HG03342 (cell line): Measurements from ENCODE around the gene PFDN1.

Experiments used
- ATAC-seq: cut with Tn5 transposase; IDR thresholded peaks from one replicate; pipeline ENCODE4 v1.9.1; 2021; ENCODE audit warnings: mild to moderate bottlenecking, moderate library complexity; ENCODE audit not compliant: unreplicated experiment

PFDN1 gene

GRCh38 chr5:140240987-140241706 lies 61.8 kb downstream of the PFDN1 start:
- ATAC-seq = no peak

DNA sequence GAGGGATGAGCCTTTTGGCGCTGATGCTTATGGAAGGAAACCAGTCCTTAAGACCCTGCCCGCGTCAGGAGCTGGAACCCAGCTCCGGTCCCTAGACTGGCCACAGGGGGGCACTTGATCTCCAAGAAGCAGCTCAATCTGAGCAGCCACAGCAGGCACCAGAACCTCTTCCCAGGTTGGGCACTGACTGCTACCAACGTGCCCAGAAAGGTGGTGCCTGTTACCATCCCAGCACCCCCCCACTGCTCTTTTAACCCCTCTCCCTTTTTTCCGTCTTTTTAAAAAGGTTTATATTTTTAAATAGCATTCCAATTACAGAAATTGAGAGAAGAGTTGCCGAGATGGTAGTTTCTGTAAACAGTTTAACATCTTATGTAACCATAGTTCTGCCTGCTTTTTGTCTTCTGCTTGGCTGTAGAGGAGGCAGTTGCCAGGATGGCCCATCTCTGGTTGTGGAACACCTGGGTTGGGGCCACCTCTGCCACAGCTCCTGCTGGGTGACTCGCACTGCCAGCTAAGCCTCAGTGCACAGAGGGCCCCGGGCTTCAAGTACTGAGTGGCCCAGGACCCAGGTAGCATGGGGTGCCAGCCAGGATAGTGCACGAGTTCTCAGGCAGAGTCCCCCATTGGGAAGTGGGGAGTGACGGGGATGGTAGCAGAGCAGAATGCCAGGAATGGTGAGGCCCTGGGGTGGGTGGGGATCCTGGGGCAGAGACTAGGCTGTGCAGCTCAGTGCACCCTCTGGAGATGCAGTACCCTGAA lies 62.8 kb downstream of the PFDN1 start:
- ATAC-seq = peak; percentile 71

GRCh38 chr5:140239461-140239860 lies 63.4 kb downstream of the PFDN1 start:
- no peak for ATAC-seq

DNA sequence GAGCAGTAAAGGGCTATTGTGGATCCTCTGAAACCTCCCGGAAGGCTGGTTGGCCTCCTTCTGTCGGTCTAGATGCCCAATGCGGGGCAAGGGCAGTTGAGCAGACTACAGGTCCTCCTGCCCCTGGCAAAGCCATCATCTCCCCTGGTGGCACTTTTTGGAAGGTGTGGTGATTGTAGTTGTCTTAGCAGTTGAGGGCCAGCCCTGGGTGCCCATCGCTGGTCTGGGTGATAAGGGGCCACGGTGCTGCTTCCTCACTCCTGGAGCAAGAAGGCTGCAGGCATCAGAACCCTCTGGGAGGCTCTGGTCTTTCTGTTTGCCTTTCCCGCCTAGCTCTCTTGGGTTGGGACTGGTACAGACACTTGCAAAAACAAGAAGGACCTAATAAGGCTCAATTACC lies 64.1 kb downstream of the PFDN1 start:
- ATAC-seq = no peak

GRCh38 chr5:140236891-140237598 lies 65.9 kb downstream of the PFDN1 start:
- no peak for ATAC-seq

DNA sequence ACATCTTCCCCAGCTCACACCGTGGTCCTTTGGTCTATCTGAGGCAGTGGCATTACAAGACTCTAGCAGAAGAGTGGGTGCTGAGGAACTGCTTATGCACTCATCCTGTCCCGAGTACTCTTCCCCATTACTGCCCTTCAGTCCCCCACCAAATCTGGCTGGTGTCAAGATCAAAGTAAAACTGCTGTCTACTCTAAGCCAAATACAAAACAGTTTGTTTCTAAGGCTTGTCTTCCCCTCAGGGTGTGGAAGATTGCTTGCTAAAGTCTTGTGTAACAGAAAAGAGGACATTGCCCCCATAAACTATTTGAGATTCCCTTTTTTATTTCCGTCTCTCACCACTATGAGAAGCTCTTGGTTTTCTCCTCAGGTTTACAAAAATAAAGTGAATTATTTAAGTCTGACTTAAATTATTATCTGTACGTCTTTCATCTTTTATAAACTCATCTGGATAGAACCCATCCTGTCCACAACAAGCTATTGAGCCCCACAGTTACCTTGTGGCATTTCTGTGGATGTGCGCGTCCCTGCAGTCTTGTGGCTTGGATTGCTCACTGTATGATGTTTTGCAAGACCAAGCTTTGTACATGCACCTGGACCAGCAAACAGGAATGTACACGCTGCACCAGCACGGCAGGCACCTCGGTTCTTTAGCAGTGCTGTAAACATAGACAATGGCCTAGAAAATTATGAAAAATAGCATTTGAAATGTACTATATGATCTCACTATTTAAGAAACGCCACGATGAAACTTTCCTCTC lies 66.9 kb downstream of the PFDN1 start:
- ATAC-seq = no peak

DNA sequence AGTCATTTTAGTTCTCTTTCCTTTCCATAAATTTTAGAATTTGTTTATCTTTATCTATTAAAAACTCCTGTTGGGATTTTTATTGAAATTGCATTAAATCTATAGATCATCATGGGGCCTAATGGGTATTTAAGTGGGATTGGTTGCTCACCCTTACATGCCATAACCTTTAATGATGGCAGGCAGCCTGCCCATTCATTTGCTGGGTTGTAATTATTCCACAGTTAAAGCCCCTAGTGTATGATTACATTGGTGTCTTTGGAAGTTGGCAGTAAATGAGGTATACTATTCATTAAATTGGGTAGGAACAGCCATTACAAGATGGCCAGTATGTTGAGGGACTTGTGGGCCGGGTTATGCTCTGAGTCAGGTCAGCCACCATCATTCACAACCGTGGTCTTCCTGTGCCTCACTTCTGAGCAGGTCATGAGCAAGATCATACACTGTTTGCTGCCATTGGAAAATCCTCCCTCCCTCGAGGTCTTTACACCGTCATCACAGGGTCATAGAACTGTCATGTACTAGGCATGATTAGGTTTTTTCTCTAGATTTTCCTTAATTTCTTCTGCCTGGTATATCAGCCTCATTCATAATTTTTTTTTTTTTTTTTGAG lies 68.4 kb downstream of the PFDN1 start:
- ATAC-seq = no peak

- ATAC-seq = no peak
Observed at GRCh38 chr5:140232731-140233130, 70.2 kb downstream of the PFDN1 start.

- ATAC-seq = no peak
Observed at GRCh38 chr5:140230373-140230772, 72.5 kb downstream of the PFDN1 start.

- no peak for ATAC-seq
Observed at GRCh38 chr5:140228364-140228837, 74.5 kb downstream of the PFDN1 start.

- no peak for ATAC-seq
Observed at GRCh38 chr5:140227046-140227445, 75.9 kb downstream of the PFDN1 start.

DNA sequence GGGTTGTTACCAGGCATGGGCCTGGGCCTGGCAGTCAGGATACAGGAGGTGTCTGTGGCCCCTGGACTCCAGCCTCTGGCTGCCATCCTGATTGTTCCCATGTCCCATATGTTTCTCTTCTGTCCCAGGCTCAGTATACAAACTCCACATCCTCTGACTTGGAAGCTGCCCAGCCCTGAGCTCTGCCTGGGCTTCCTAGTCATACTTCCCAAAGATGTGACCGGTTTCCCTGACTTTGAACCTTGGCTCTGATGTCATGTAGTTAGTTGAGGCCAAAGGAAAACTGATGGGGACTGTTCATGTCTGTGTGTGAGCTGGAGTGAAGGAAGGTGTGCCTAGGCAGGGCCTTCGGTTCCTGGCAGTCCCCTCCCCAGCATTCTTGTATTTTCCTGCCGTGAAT lies 77.5 kb downstream of the PFDN1 start:
- ATAC-seq = no peak

GRCh38 chr5:140224658-140225057 lies 78.2 kb downstream of the PFDN1 start:
- ATAC-seq = no peak

GRCh38 chr5:140223567-140223966 lies 79.3 kb downstream of the PFDN1 start:
- no peak for ATAC-seq

- ATAC-seq = no peak
Observed at GRCh38 chr5:140222416-140222815, 80.5 kb downstream of the PFDN1 start.

DNA sequence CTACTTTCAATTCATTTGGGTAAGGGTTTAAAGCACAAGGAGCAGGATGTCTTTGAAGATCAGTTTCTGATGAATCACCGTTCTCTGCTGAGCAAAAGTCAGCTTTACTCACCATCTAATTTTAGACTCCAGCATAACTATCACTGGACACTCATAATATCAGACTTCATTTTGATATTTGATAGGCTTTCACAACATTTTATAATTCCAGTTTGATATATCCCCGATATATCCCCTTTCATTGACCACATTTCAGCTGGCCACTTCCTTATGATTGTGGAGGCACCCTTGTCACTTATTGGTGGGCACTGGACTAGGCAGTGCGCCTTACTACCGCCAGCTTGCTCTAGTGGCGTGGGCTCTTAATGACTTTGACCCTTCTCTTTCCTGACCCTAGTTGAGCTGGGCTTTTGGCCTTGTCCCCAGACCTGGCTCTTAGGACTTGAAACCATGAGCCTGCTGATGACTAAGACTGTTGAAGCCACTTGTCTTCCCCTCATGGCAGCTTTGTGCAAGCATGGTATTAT lies 81.1 kb downstream of the PFDN1 start:
- ATAC-seq = no peak

GRCh38 chr5:140220698-140221064 lies 82.2 kb downstream of the PFDN1 start:
- no peak for ATAC-seq

- peak; percentile 61 for ATAC-seq
Observed at GRCh38 chr5:140220032-140220697, 82.7 kb downstream of the PFDN1 start.

GRCh38 chr5:140219068-140219991 lies 83.6 kb downstream of the PFDN1 start:
- ATAC-seq = peak; percentile 27
